AG08395 (cell line): ENCODE results near the gene TBC1D5.

Source experiments
- DNase-seq: peaks from one replicate; pipeline ENCODE4 v3.0.0; 2012; ENCODE audit warnings: mixed read lengths, low spot score

The TBC1D5 gene

GRCh38 chr3:17302774-17303173, 439.7 kb downstream of the TBC1D5 start:
- peak; percentile 4 for DNase-seq

- no peak for DNase-seq
Measured at GRCh38 chr3:17302170-17302569, 440.3 kb downstream of the TBC1D5 start.

- DNase-seq, result no peak
Measured at GRCh38 chr3:17301271-17301670, 441.2 kb downstream of the TBC1D5 start.

- DNase-seq, result no peak
Measured at GRCh38 chr3:17300441-17300840, 442.0 kb downstream of the TBC1D5 start.

- DNase-seq, result no peak
Measured at GRCh38 chr3:17298038-17298437, 444.4 kb downstream of the TBC1D5 start.

- no peak for DNase-seq
Measured at GRCh38 chr3:17292556-17292955, 449.9 kb downstream of the TBC1D5 start.

GRCh38 chr3:17290894-17291293, 451.5 kb downstream of the TBC1D5 start:
- no peak for DNase-seq

- no peak for DNase-seq
Measured at GRCh38 chr3:17288839-17289399, 453.5 kb downstream of the TBC1D5 start.

- DNase-seq, result no peak
Measured at GRCh38 chr3:17287006-17287689, 455.3 kb downstream of the TBC1D5 start.

GRCh38 chr3:17278006-17278405, 464.4 kb downstream of the TBC1D5 start:
- no peak for DNase-seq

GRCh38 chr3:17266846-17267245, 475.6 kb downstream of the TBC1D5 start:
- DNase-seq, result no peak

GRCh38 chr3:17261627-17262369, 480.6 kb downstream of the TBC1D5 start:
- DNase-seq, result no peak

- DNase-seq, result no peak
Measured at GRCh38 chr3:17260257-17260656, 482.2 kb downstream of the TBC1D5 start.

GRCh38 chr3:17259685-17260084, 482.7 kb downstream of the TBC1D5 start:
- no peak for DNase-seq

GRCh38 chr3:17258823-17259436, 483.5 kb downstream of the TBC1D5 start:
- peak; percentile 35 for DNase-seq

- no peak for DNase-seq
Measured at GRCh38 chr3:17257269-17257668, 485.2 kb downstream of the TBC1D5 start.

GRCh38 chr3:17243621-17244020, 498.8 kb downstream of the TBC1D5 start:
- no peak for DNase-seq

- no peak for DNase-seq
Measured at GRCh38 chr3:17239417-17239816, 503.0 kb downstream of the TBC1D5 start.

- DNase-seq, result no peak
Measured at GRCh38 chr3:17238023-17238422, 504.4 kb downstream of the TBC1D5 start.

- DNase-seq, result no peak
Measured at GRCh38 chr3:17235310-17235709, 507.1 kb downstream of the TBC1D5 start.

GRCh38 chr3:17234382-17234781, 508.0 kb downstream of the TBC1D5 start:
- no peak for DNase-seq

- peak; percentile 55 for DNase-seq
Measured at GRCh38 chr3:17233398-17233800, 509.0 kb downstream of the TBC1D5 start.

GRCh38 chr3:17232442-17232841, 510.0 kb downstream of the TBC1D5 start:
- DNase-seq, result no peak
